Mesenteric fat pad (tissue), 1 donor: Measurements from ENCODE around the gene RALGPS1. TPM values are rescaled to one million over a fixed set of nuclear protein-coding genes. Genes with fewer than 3 reads are reported as not detected.
A peak's percentile ranks its signal among the peaks of the same experiment; 100 is the strongest.

Source experiments
- DNase-seq: peaks from one replicate; pipeline ENCODE4 v3.0.0-alpha.2; 2020; ENCODE audit warnings: low spot score
- long read RNA-seq: library from polyadenylated mRNA; unstranded; transcript quantifications from one replicate; pipeline ENCODE4 v2.0.0, GENCODE V29; 2020
- total RNA-seq: library from RNA; stranded (reverse); fragmentation: NEBNext Ultra II Directional; extraction: Animal tissue kit (Norgen Biotek cat#: 25700); gene quantifications from one replicate; pipeline ENCODE4 v1.2.1, GENCODE V29; 2021
- donor health status: DM: yes; HTN: yes; CAD: no.

Gene RALGPS1, protein sequence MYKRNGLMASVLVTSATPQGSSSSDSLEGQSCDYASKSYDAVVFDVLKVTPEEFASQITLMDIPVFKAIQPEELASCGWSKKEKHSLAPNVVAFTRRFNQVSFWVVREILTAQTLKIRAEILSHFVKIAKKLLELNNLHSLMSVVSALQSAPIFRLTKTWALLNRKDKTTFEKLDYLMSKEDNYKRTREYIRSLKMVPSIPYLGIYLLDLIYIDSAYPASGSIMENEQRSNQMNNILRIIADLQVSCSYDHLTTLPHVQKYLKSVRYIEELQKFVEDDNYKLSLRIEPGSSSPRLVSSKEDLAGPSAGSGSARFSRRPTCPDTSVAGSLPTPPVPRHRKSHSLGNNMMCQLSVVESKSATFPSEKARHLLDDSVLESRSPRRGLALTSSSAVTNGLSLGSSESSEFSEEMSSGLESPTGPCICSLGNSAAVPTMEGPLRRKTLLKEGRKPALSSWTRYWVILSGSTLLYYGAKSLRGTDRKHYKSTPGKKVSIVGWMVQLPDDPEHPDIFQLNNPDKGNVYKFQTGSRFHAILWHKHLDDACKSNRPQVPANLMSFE
- total RNA-seq: 4.8 TPM
- long read RNA-seq, partial matches to known transcripts: 1 of 6 reads
- long read RNA-seq, other reads (novel, unspliced or antisense): 4 of 6 reads

DNA sequence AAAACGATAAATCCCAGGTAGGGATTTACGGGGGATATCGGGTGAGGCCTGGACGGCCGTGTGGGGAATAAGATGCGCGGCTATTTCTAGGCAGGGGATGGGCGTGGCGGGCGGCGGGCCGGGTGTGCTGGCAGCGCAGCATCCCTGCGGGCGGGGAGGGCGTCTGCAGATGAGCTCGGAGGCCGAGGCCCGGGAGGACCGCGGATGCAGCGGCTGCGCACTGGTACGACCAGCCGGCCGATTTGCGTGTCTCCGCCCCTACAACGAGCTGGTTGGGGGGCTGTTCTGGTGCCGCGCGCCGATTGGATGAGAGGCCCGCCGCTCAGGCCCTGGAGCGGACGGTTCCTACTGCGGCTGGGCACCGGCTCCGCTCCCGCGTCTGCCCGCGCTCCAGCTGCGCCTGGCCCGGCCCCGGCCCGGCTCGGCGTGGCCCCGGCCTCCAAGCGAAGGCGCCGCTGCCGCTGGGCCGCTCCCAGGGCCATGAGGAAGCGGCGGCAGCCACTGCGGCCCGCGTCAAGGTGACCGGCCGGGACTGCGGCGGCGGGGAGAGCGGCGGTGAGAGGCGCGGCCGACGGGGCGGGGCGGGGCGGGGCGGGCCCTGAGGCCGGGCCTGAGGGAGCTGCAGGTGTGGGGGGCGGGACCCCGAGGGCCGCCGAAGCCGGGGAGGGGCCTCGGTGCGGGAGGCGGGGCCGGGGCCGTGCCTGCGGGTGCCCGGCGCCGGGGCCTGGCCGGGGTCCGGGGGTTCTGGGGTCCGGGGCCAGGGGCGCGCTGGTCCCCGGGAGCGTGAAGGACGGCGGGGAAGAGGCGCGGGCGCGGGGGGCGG lies at the start of gene RALGPS1:
RALGPS1 (plus strand) TSS at position 325 of the 823 bp plus-strand sequence. CDS start 47,508 bp downstream, outside the sequence.
- DNase-seq: peak; percentile 98

DNA sequence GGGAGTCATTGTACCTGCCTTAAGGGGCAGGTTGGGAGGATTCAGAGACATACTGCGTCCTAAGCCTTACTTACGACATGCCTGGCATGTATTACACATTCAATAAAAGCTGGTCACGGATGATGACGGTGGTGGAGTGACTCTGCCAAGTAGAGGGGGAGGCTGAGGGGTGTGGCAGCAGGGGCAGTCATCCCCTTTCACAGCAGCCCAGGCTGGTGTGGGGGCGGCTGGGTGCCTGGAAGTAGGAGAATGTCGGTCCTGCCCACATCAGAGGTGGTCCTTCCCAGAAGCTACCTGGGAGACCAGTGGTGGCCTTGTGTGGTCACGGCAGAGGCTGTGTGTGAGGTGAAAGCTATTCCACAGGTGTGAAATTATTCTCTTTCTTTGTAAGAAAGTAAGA lies 45.2 kb upstream of the RALGPS1 start:
- DNase-seq: no peak

DNA sequence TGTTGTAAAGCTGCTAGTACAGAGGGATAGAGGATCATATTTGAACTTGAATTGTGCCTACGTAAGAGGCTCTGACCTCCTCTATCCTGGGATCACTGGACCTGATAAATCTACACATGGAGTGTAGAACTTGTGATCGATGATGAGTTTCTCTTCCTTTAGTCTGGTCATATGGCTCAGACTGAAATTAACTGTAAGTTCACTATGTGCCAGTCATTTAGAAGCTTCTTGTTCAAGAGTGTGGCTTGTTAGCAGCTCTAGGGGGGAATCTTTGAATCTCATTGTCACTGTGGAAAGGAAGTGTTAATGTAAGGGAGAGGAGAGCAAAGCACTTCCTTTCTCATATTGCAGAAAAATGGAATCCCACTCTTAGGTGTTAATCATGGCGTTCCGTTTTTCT lies 42.1 kb upstream of the RALGPS1 start:
- DNase-seq: no peak

DNA sequence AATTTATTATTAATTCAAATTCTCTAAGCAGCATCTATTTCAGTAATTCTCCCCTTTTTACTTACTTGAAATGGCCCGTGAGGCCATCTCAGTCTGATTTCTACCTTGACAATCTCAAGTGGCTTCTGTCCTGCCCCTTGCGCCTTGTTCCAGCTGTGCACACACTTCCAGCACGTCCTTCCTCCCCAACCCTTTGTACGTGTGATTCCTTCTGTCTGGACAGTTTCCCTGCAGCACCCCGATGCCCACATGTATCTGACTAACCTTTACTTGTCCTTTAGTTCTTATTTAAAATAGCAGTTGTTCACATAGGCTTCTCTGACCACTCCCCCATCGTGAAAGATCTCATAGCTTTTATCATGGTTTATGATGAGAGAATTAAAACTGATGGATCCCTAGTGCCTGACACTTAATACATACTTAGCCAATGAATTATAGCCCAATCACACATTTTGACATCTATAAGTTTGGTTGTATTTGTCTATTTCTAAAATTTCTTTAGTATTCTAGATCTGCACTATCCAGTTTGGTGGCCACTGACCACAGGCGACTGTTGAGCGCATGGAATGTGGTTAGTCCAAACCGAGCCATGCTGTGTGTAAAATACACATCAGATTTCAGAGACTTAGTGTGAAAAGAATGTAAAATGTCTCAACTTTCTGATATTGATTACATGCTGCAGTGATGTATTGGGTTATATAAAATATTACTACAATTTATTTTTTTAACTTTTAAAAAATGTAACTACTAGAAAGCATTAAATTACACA lies 39.9 kb upstream of the RALGPS1 start:
- no peak for DNase-seq

DNA sequence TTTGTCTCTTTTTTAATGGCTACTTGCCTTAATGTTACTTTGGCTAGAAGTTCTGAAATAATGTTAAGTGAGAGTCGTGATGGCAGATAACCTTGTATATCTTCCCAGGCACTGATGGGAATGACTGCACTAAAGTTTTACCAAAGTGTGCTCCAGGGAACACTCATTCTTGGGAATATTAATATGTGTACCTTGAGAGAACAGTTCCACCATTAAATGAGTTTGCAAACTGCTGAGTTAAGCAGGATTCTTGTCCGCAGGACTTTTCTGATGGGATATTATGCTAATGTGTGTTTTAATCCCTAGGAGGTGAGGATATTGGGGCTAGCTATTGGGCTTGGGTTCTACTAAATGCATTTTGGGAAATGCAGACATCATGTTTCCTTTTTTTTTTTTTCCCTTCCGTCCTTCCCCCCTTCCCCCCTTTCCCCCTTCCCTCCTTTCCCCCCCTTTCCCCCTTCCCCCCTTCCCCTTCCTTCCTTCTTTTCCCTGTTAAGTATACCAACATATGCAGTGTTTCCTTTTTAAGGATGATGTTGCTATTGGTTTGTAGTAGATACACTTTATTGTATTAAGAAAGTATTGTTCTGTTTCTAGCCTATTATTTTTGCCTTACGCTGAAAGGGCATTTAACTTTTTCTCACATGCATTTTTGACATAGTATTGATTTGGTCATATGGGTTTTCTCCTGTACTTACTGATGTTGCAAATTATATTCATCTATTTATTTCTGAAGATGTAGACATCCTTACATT lies 38.6 kb upstream of the RALGPS1 start:
- no peak for DNase-seq

DNA sequence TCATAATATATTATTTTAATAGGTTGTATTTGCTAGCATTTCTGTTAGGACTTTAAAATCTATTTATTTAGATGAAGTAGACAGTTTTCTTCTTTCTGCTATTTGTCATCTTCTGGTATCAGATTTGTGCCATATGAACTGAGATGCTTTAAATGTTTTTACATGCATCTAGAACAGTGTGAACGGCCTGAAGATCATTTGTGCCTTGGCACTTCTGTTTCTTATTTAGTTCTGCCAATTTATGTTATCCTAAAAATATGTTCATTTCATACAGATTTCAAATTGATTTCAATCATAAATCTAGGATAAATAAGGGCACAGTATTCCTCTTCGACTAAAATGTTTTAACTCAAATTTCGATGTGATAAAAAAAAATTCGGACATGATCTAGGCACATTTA lies 38.1 kb upstream of the RALGPS1 start:
- no peak for DNase-seq

DNA sequence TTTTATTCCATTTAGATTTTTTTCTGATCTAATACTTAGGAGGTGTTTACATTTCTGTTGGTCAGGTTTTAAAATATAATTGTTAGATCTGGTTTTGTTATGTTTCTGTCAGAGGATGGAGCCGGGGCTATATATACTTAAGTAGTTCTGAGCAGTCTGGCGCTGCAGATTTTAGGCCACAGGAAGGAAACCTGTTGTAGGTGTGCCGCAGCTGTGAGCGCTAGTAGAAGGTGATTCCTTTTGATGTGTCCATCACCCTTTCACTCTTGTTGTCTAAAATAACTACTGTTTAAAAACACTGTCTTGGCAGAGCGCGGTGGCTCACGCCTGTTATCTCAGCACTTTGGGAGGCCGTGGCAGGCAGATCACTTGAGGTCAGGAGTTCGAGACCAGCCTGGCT lies 37.2 kb upstream of the RALGPS1 start:
- DNase-seq: no peak

DNA sequence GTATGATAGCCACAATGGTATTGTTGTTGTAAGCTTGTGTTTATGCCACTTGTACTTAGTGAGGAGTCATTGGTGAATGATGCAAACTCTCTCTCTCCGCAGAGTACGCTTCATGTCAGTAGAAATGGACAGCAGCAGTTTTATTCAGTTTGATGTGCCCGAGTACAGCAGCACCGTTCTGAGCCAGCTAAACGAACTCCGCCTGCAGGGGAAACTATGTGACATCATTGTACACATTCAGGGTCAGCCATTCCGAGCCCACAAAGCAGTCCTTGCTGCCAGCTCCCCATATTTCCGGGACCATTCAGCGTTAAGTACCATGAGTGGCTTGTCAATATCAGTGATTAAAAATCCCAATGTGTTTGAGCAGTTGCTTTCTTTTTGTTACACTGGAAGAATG lies 35.3 kb upstream of the RALGPS1 start:
- no peak for DNase-seq

DNA sequence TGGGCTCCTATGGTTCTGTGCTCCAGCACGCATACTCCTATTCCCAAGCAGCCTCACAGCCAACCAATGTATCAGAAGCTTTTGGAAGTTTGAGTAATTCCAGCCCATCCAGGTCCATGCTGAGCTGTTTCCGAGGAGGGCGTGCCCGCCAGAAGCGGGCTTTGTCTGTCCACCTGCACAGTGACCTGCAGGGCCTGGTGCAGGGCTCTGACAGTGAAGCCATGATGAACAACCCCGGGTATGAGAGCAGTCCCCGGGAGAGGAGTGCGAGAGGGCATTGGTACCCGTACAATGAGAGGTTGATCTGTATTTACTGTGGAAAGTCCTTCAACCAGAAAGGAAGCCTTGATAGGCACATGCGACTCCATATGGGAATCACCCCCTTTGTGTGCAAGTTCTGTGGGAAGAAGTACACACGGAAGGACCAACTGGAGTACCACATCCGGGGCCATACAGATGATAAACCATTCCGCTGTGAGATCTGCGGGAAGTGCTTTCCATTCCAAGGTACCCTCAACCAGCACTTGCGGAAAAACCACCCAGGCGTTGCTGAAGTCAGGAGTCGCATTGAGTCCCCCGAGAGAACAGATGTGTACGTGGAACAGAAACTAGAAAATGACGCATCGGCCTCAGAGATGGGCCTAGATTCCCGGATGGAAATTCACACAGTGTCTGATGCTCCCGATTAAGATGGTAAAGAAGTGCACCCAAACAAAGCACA lies 34.2 kb upstream of the RALGPS1 start:
- DNase-seq: no peak

DNA sequence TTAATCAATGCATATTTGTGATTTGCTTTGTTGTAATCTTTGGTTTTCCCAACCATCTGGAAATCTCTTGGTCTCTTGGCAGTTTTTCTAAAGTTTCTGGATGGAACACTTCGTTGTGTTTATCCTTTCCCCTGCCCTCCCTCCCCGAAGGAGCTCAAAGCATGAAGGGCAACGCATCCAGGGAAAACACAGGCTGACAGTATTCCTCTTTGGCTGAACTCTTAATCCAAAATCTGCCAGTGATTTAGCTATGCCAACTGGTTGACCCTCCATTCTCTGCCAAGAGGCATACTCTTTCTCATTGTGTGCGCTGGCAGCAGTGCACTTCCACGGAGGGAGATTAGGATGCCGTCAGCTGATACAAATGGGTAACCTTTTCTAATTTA lies 33.6 kb upstream of the RALGPS1 start:
- no peak for DNase-seq

DNA sequence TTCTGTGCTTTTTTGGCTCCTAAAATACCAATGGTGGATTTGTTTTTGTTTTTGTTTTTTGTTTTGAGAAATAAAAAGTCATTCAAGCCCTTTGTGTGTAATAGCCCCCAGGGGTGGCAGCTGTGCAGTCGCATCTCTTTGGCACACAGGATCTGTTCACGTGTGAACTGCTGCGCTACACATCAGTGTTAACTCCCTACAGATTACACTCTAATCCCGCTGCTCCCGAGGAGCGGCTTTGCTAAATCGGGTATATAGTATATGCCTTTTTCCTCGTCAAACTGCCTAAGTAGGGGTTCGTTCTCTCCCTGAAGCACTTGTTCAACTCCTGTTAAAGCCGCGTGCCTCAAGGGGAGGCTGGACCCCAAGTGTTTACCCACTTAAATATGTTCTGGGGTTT lies 31.8 kb upstream of the RALGPS1 start:
- DNase-seq: peak; percentile 72

DNA sequence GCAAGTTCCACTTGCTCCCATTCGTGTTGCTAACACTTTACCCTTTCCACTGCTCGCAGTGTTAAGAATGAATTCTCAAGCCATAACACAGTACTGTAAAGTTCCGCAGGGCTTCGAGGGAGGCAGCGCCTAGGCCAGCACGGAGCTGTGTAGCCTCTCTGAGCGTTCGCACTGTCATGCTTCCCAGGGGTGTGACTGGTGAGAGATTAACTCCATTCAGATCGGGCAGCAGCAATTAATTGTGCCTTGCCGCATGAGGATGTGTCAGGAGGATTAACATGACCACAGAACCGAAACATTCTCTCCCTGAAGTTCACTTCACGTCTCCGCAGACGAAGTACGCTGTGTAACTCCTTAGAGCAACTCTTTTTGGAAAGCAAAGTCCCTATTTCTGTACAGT lies 30.9 kb upstream of the RALGPS1 start:
- DNase-seq: no peak

DNA sequence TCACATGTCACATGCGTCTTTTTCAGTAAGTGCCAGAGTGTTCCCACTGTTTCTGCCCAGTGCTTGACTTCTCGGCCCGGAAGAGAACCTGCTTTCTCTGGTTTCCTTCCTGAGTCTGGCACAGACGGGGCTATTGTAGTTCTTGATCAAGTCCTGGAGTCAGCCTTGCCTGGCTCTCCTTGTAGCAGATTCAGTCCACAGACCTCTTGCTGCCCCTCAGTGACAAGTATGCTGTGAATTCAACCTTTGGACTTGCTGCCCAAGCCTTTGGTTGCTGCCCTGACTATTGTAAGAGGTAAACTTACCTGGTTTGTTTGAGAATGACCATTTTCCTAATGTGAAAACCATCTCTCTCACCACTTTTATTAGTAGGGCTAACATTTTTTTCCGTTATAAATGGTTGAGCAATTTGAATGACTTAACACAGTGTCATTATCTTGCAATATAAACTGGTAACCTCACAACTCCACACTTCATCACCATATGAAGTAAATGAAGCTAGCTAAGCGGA lies 29.4 kb upstream of the RALGPS1 start:
- DNase-seq: no peak

DNA sequence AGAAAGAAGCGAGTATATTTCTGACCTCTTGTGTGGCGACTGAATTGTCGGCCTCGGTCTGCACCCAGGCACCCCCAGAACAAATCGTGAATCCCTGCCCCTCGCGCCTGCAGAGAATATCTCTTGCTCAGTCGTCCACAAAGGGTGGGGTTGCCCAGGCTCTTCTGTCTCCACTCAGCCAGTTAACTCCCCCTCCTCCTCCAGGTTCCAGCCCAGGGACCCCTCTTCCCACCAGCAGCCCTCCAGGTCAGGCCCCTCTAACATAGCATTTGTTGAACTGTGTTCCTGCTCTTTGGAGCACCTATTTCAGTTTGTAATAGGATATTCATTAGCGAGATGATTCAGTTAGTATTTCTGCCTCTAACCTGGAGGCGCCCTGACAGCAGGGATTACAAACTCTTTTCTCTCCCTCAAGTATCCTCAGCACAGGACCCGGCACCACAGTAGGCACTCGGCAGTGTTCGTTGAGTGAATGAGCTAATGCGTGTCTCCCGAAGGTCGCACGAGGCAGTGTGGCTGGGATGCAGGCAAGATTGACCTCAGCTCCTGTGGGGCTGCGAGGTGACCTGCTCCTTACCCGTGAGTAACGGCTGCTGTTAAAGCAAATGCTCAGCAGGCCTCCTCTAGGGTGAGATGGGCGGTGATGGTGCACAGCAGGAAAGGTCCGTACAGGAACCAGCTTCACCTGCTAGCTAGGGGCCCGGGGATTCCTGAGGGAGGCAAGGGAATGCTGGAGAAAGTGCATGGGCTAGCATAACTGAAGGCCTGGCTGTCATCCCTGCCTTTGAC lies 28.4 kb upstream of the RALGPS1 start:
- no peak for DNase-seq

DNA sequence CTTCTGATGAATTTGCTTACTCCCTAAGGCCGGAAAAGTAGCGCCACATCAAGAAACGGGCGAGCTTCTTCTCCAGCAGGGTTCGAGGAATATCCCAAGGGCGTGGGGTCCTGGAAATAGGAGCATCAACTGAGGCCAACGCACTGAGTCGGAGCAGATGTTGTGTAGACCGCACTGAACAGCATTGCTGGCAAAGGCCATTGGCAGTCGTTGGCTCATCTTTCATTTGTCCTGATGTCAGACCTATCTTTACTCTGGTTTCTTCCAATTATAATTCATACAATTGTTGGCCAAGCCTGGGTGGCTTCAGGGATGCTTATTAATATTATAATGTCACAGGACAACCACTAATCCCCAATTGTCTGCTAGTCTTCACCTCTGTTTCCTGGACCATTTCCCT lies 27.7 kb upstream of the RALGPS1 start:
- DNase-seq: no peak

DNA sequence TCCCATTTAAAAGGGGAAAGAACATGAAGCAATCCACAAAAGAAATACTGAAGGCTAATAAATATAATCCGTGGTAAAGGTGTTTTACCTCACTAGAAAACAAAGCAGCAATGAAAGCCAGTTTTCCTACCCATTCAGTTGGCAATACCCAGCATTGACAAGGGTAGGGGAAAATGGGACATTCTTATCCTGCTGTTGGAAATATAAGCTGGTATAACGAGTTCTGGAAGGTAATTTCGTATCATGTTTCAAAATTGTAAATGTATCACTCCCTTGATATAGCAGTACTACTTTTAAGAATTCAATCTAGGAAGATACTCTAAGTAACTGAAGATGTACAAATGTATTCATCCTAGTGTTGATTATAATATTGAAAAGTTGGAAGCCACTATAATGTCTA lies 22.9 kb upstream of the RALGPS1 start:
- no peak for DNase-seq

DNA sequence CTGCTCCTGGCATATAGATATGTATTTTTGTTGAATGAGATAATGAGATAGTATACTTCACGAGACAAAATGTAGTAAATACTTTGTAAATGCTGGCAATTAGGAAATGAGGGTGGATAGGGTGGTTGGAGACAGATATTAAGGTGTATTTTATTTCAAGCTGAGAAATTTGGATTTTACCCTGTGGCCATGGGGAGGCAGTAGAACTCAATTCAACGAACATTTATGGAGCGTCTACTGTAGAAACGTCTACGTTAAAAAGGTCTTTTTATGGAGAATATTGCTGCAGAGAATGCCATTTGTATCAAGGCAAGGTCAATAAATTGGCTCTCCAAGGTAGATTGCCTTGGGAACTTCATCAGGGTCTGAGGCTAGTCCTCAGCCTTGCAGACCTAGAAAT lies 21.5 kb upstream of the RALGPS1 start:
- DNase-seq: no peak

DNA sequence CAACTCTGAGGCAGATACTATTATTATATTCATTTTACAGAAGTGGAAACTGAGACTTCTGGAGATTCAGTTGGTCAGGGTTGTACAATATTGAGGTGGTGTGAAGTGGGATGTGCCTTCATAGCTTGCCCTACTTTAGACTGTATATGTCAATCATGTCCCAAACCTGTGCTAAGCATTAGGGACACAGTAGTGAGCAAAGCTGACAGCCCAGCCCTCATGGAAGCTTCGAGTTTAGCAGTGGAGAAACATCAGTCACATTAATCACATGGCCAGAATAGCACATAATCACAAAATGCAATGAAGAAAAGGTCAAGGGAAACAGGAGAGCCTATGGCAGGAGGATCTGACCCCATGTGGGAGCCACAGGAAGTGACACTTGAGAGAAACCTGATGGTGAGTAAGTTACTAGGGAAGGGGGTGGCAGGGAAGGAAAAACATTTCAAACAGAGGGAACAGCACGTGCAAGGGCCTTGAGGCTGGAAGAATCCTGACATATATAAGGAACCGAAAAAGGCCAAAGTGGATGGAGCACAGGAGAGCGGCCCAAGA lies 20.5 kb upstream of the RALGPS1 start:
- DNase-seq: peak; percentile 26

DNA sequence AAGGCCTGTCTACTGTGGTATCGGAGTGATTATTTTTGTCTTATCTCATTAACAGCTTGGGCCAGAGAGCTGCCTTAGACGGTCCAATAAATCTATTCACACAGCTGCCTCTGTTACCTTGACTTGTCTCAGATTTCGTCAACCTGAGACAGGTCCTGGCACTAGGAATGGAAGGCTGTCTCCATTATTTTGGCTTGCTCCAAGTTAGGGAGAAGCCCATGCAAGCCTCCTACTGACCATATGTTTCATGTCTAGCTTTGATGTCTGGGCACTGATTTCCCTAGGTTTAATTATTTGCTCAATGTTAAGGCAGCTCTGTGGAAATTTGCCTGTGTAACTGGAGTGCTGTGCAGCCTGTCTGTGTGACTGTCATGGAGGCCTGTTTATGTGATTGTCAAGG lies 12.4 kb upstream of the RALGPS1 start:
- DNase-seq: no peak
